Trophoblast cell (in vitro differentiated cells and primary cell): Measurements from ENCODE around the gene MBD3L2B.

ENCODE experiments used
- DNase-seq, 2 donors: peaks; one replicate each; pipeline ENCODE4 v3.0.0-alpha.2; 2016
- H2AFZ ChIP-seq: 2 replicates; pipeline ENCODE4 v1.6.1; 2013; ENCODE audit warnings: low read length, moderate library complexity, mild to moderate bottlenecking; ENCODE audit not compliant: insufficient read depth, poor library complexity
- H2AK5ac ChIP-seq: 2 replicates; pipeline ENCODE4 v1.6.1; 2013; ENCODE audit warnings: mild to moderate bottlenecking, low read length
- H2BK120ac ChIP-seq: 2 replicates; pipeline ENCODE4 v1.6.1; 2013; ENCODE audit warnings: low read length, mild to moderate bottlenecking, moderate library complexity; ENCODE audit not compliant: insufficient read depth, poor library complexity
- H2BK12ac ChIP-seq: 2 replicates; pipeline ENCODE4 v1.6.1; 2013; ENCODE audit warnings: mild to moderate bottlenecking, low read length, moderate library complexity
- H2BK5ac ChIP-seq: 2 replicates; pipeline ENCODE4 v1.6.1; 2013; ENCODE audit warnings: low read length, low read depth, moderate library complexity, mild to moderate bottlenecking; ENCODE audit not compliant: poor library complexity
- H3K14ac ChIP-seq: 2 replicates; pipeline ENCODE4 v1.6.1; 2013; ENCODE audit warnings: mild to moderate bottlenecking, low read length
- H3K18ac ChIP-seq: 2 replicates; pipeline ENCODE4 v1.6.1; 2013; ENCODE audit warnings: mild to moderate bottlenecking, low read length
- H3K23ac ChIP-seq: 2 replicates; pipeline ENCODE4 v1.6.1; 2013; ENCODE audit warnings: low read length
- H3K27ac ChIP-seq: 2 replicates; pipeline ENCODE4 v1.5.1; 2013; ENCODE audit warnings: low read depth, mild to moderate bottlenecking, inconsistent platforms, low read length, moderate library complexity
- H3K27me3 ChIP-seq: 2 replicates; pipeline ENCODE4 v1.6.1; 2013; ENCODE audit warnings: inconsistent platforms, mild to moderate bottlenecking, low read length, moderate library complexity; ENCODE audit not compliant: insufficient read depth
- H3K36me3 ChIP-seq, 2 experiments: 1 replicate in 1 of 2; 2 replicates in 1 of 2; pipeline ENCODE4 v1.6.1; 2013; ENCODE audit warnings: low read length in 2 of 2, mild to moderate bottlenecking in 2 of 2, moderate library complexity in 1 of 2; ENCODE audit not compliant: insufficient read depth in 2 of 2, control insufficient read depth in 1 of 2
- H3K4ac ChIP-seq: 2 replicates; pipeline ENCODE4 v1.6.1; 2013; ENCODE audit warnings: low read depth, mild to moderate bottlenecking, low read length, moderate library complexity
- H3K4me1 ChIP-seq, 2 experiments: 1 replicate in 1 of 2; 2 replicates in 1 of 2; pipeline ENCODE4 v1.6.1; 2013; ENCODE audit warnings: low read length in 2 of 2, mild to moderate bottlenecking in 2 of 2, moderate library complexity in 1 of 2; ENCODE audit not compliant: insufficient read depth in 2 of 2, control insufficient read depth in 1 of 2
- H3K4me2 ChIP-seq: 2 replicates; pipeline ENCODE4 v1.6.1; 2013; ENCODE audit warnings: inconsistent platforms, mild to moderate bottlenecking, low read length, moderate library complexity
- H3K4me3 ChIP-seq: 2 replicates; pipeline ENCODE4 v1.5.1; 2013; ENCODE audit warnings: mild to moderate bottlenecking, low read depth, low read length, inconsistent platforms
- H3K79me1 ChIP-seq: one replicate; pipeline ENCODE4 v1.6.1; 2013; ENCODE audit warnings: low read length
- H3K79me2 ChIP-seq: 2 replicates; pipeline ENCODE4 v1.6.1; 2013; ENCODE audit warnings: low read length, mild to moderate bottlenecking; ENCODE audit not compliant: control insufficient read depth, insufficient read depth, poor library complexity
- H3K9ac ChIP-seq: 2 replicates; pipeline ENCODE4 v1.6.1; 2013; ENCODE audit warnings: mild to moderate bottlenecking, low read length
- H3K9me3 ChIP-seq: 2 replicates; pipeline ENCODE4 v1.6.1; 2013; ENCODE audit warnings: low read depth, mild to moderate bottlenecking, control low read depth, inconsistent platforms, low read length; ENCODE audit not compliant: insufficient read depth
- H4K12ac ChIP-seq: 2 replicates; pipeline ENCODE4 v1.6.1; 2013; ENCODE audit warnings: low read depth, mild to moderate bottlenecking, low read length, moderate library complexity
- H4K8ac ChIP-seq: 2 replicates; pipeline ENCODE4 v1.6.1; 2013; ENCODE audit warnings: low read depth, mild to moderate bottlenecking, low read length, moderate library complexity
- H4K91ac ChIP-seq: one replicate; pipeline ENCODE4 v1.6.1; 2013; ENCODE audit warnings: low read depth, mild to moderate bottlenecking, low read length, moderate library complexity
- WGBS: extraction: QIAGEN DNeasy Blood & Tissue Kit; methylation state at CpG from one replicate; pipeline ENCODE4 v1.1.7; 2013; ENCODE audit warnings: missing lambda C conversion rate; ENCODE audit not compliant: insufficient read length, insufficient coverage; ENCODE audit errors: extremely low coverage; 5-methylcytosine and 5-hydroxymethylcytosine counted together

Gene MBD3L2B

GRCh38 chr19:6999933-7000332 lies 21.3 kb downstream of the MBD3L2B start:
- no peak overlapping the region for H3K14ac ChIP-seq
- H2AFZ ChIP-seq = no peak overlapping the region
- no peak overlapping the region for H4K91ac ChIP-seq
- H3K4ac ChIP-seq = no peak overlapping the region
- no peak overlapping the region for H2BK12ac ChIP-seq
- no peaks in the 10 kb centered on the region for H3K4me1 ChIP-seq
- no peak overlapping the region for H3K4me3 ChIP-seq
- H2BK120ac ChIP-seq = no peak overlapping the region
- no peak overlapping the region for H2AK5ac ChIP-seq
- H3K9ac ChIP-seq = no peak overlapping the region
- no peak overlapping the region for H4K12ac ChIP-seq
- no peaks in the 10 kb centered on the region for H3K36me3 ChIP-seq
- no peaks in the 10 kb centered on the region for H3K79me2 ChIP-seq
- H4K8ac ChIP-seq = no peak overlapping the region
- no peak overlapping the region for H2BK5ac ChIP-seq
- H3K27ac ChIP-seq = no peak overlapping the region
- H3K27me3 ChIP-seq = no peaks in the 10 kb centered on the region
- H3K18ac ChIP-seq = no peak overlapping the region
- H3K79me1 ChIP-seq = no peaks in the 10 kb centered on the region
- no peak overlapping the region for H3K4me2 ChIP-seq
- H3K9me3 ChIP-seq = peaks cover 20% of the 10 kb centered on the region
- DNase-seq = peak in 1 of 2 donors; percentile 3
- H3K23ac ChIP-seq = no peak overlapping the region
- WGBS = no CpG with 5 or more reads among the region's 7 CpGs

- Histone ChIP-seq H4K12ac (no peak overlapping the region), H4K91ac (no peak overlapping the region), H2BK12ac (no peak overlapping the region), H3K9me3 (peaks cover 25% of the 10 kb centered on the region), H2AK5ac (no peak overlapping the region), H2BK5ac (no peak overlapping the region), H3K79me1 (no peaks in the 10 kb centered on the region), H3K14ac (no peak overlapping the region), H3K4me2 (no peak overlapping the region), H2BK120ac (no peak overlapping the region), H3K27me3 (no peaks in the 10 kb centered on the region), H3K18ac (no peak overlapping the region), H3K23ac (no peak overlapping the region), H3K4ac (no peak overlapping the region), H3K4me1 (no peaks in the 10 kb centered on the region), H2AFZ (no peak overlapping the region), H3K36me3 (no peaks in the 10 kb centered on the region), H3K4me3 (no peak overlapping the region), H3K79me2 (no peaks in the 10 kb centered on the region), H4K8ac (no peak overlapping the region), H3K9ac (no peak overlapping the region), H3K27ac (no peak overlapping the region)
- DNase-seq = peak in 1 of 2 donors; percentile 45
- no CpG with 5 or more reads among the region's 15 CpGs for WGBS
Observed at GRCh38 chr19:6997679-6998445, 23.4 kb downstream of the MBD3L2B start.

GRCh38 chr19:6996810-6997209 lies 24.4 kb downstream of the MBD3L2B start:
- H4K91ac ChIP-seq = no peak overlapping the region
- H3K4ac ChIP-seq = no peak overlapping the region
- no peaks in the 10 kb centered on the region for H3K4me1 ChIP-seq
- H3K9ac ChIP-seq = no peak overlapping the region
- H3K36me3 ChIP-seq = no peaks in the 10 kb centered on the region
- H3K23ac ChIP-seq = no peak overlapping the region
- DNase-seq = no peak
- no peaks in the 10 kb centered on the region for H3K79me2 ChIP-seq
- no peak overlapping the region for H2AFZ ChIP-seq
- no peak overlapping the region for H3K18ac ChIP-seq
- no peak overlapping the region for H2BK120ac ChIP-seq
- no CpG with 5 or more reads among the region's 4 CpGs for WGBS
- H2BK5ac ChIP-seq = no peak overlapping the region
- no peaks in the 10 kb centered on the region for H3K79me1 ChIP-seq
- no peak overlapping the region for H3K14ac ChIP-seq
- peaks cover 22% of the 10 kb centered on the region for H3K9me3 ChIP-seq
- H4K8ac ChIP-seq = no peak overlapping the region
- no peak overlapping the region for H4K12ac ChIP-seq
- H3K4me2 ChIP-seq = no peak overlapping the region
- no peak overlapping the region for H2AK5ac ChIP-seq
- no peak overlapping the region for H3K4me3 ChIP-seq
- no peak overlapping the region for H3K27ac ChIP-seq
- H3K27me3 ChIP-seq = no peaks in the 10 kb centered on the region
- no peak overlapping the region for H2BK12ac ChIP-seq

GRCh38 chr19:6995054-6995453 lies 26.2 kb downstream of the MBD3L2B start:
- Histone ChIP-seq H3K23ac (no peak overlapping the region), H4K8ac (no peak overlapping the region), H2BK12ac (no peak overlapping the region), H3K27me3 (no peaks in the 10 kb centered on the region), H3K18ac (no peak overlapping the region), H3K4me3 (no peak overlapping the region), H2BK5ac (no peak overlapping the region), H3K4me2 (no peak overlapping the region), H3K9me3 (peaks cover 24% of the 10 kb centered on the region), H3K9ac (no peak overlapping the region), H3K79me2 (no peaks in the 10 kb centered on the region), H3K79me1 (no peaks in the 10 kb centered on the region), H4K91ac (no peak overlapping the region), H2AFZ (no peak overlapping the region), H4K12ac (no peak overlapping the region), H2BK120ac (no peak overlapping the region), H2AK5ac (no peak overlapping the region), H3K4me1 (no peaks in the 10 kb centered on the region), H3K27ac (no peak overlapping the region), H3K14ac (no peak overlapping the region), H3K4ac (no peak overlapping the region), H3K36me3 (no peaks in the 10 kb centered on the region)
- no peak for DNase-seq
- WGBS = no CpG with 5 or more reads among the region's 1 CpG
